H1 (cell line): ENCODE data around the gene INAVA.

Experiments
- ASH2L ChIP-seq: fragments of 200-600, 300-600 bp; sonication (generic); IDR thresholded peaks from one replicate; pipeline ENCODE4 v1.7.1; 2017; ENCODE audit warnings: low read length
- CREB1 ChIP-seq: IDR thresholded peaks from 2 replicates; pipeline ENCODE4 v1.6.1; 2012; ENCODE audit warnings: inconsistent platforms
- CTCF ChIP-seq, 3 experiments: IDR thresholded peaks; 1 replicate in 2 of 3; 2 replicates in 1 of 3; pipeline versions ENCODE4 v1.5.1 to v1.6.1; 2011; ENCODE audit warnings: low read length in 3 of 3, mild to moderate bottlenecking in 3 of 3, inconsistent platforms in 2 of 3, low read depth in 1 of 3, moderate library complexity in 1 of 3; ENCODE audit not compliant: insufficient read depth in 1 of 3; ENCODE audit errors: control extremely low read depth in 1 of 3
- EGR1 ChIP-seq: IDR thresholded peaks from 2 replicates; pipeline ENCODE4 v1.6.1; 2011; ENCODE audit warnings: low read depth, low read length, borderline replicate concordance
- HDAC2 ChIP-seq, 2 experiments: fragments of 300-600 bp in 1 of 2; sonication (generic) in 1 of 2; IDR thresholded peaks; 2 replicates each; pipeline ENCODE4 v1.6.1; 2011 to 2012; ENCODE audit warnings: low read depth in 2 of 2, low read length in 2 of 2, mild to moderate bottlenecking in 2 of 2, moderate library complexity in 2 of 2, borderline replicate concordance in 1 of 2, inconsistent platforms in 1 of 2
- POLR2AphosphoS5 ChIP-seq: IDR thresholded peaks from 2 replicates; pipeline ENCODE4 v1.6.1; 2011; ENCODE audit warnings: low read depth, low read length
- SIN3A ChIP-seq, 2 experiments: IDR thresholded peaks in 1 of 2; conservative IDR thresholded peaks in 1 of 2; 2 replicates each; pipeline ENCODE4 v1.6.1; 2011 to 2012; ENCODE audit warnings: low read length in 2 of 2, improper control_type of control experiment in 1 of 2, low read depth in 1 of 2, mild to moderate bottlenecking in 1 of 2

GRCh38 chr1:200919386-200919785 is 24.7 kb downstream of the INAVA start:
- TF ChIP-seq EGR1 (no peak), POLR2AphosphoS5 (no peak), CTCF (IDR thresholded peaks at IDR 0.05; ENCODE audit: control extremely low read depth in 1 of 3, insufficient read depth in 1 of 3, low read depth in 1 of 3, low read length in 3 of 3) (no peak), CREB1 (no peak), ASH2L (no peak), SIN3A (conservative IDR thresholded peaks at IDR 0.05 in 1 of 2, IDR thresholded peaks at IDR 0.05 in 1 of 2; ENCODE audit: low read depth in 1 of 2, low read length in 2 of 2) (no peak), HDAC2 (IDR thresholded peaks at IDR 0.05; ENCODE audit: borderline replicate concordance in 1 of 2, low read depth in 2 of 2, low read length in 2 of 2) (no peak)
